ENCODE results near the gene CCR1.

The CCR1 gene

DNA sequence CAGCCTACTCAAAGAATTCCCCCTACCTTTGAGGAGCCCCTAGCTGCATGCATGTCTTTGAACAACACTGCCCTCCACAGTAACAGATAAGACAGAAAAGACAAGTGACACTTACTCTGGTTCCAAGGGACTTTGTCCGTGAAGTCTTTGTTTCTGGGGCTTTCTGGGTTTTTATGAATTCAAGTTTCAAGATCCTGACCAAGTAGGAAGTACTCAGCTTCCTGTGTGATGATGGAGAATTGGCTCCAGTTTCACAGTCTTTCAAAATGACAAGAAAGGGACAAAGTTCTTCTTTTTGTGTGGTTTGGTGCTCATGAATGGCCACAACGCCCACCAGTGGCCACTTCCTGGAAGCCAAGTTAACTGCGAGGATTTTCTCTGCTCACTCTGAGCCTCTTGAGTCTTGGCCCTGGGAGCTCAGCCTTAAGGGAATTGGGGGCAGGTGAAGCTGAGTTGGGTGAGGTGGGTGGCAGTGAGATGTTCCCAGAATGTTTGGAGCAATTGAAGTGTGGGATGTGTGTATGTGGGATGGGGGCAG is at the start of gene CCR1:
Gene CCR1, minus strand, starts transcription at position 147 of the 538 bp plus-strand sequence. CDS start 4,000 bp downstream, outside the sequence.
- DNase-seq: no peak

DNA sequence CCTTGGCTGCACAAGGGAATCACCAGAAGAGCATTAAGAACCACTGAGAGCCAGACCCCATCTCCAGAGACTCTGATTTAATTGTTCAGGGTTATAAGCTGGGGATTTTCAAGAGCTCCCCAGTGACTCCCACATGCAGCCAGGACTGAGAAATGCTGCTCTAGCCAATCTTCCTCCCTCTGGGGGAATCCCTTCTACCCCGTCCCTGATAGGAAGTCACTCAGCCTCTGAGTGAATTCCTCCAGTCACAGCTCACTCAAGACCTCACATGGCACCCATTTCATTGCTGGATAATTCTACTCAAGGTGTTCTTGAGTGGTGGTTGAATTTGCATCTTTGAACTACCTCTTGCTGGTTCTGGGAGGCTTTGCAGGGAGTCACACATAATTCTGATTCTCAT is 44.9 kb upstream of the CCR1 start:
- DNase-seq: no peak

DNA sequence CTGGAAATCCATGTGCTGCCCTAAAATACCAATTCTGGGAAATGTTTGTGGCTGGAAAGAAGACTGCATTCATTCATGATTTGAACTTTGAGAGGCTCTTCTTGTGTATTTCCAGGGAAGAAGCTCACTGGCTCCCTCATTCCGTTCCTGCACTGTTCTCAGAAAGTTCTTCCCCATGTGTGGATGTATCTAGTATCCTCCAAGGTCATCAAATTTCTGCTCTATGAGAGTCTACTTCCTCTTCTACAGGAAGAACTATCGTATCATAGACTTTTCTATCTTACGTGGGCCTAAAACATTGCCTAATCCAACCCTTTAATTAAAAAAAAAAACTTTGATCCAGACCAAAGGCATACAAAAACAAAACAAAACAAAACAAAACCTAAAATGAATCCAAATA is 37.0 kb upstream of the CCR1 start:
- no peak for DNase-seq

GRCh38 chr3:46243560-46243959 is 35.4 kb upstream of the CCR1 start:
- DNase-seq: no peak

DNA sequence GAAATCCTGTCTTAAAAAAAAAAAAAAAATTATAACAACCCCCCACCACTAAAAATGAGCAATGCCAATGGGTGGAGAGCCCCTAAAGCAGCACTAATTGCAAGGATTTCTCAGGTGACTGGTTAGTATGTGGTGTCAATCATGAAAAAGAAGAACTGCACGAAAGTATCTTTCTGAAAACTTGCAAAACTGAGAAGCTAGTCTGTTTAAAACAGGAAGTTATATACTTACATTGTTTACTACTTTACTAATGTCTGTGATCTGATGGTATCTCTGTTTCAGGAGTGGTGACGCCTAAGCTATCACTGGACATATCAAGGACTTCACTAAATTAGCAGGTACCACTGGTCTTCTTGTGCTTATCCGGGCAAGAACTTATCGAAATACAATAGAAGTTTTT is 34.0 kb upstream of the CCR1 start, which contains the start of gene CCR3:
Gene CCR3, plus strand, starts transcription at position 341 of the 400 bp plus-strand sequence. CDS start 22,699 bp downstream, outside the sequence.
- no peak for DNase-seq

- no peak for DNase-seq
These were observed 31.8 kb upstream of the CCR1 start for GRCh38 chr3:46239952-46240351.

- DNase-seq: no peak
These were observed 31.3 kb upstream of the CCR1 start for GRCh38 chr3:46239301-46239938.

DNA sequence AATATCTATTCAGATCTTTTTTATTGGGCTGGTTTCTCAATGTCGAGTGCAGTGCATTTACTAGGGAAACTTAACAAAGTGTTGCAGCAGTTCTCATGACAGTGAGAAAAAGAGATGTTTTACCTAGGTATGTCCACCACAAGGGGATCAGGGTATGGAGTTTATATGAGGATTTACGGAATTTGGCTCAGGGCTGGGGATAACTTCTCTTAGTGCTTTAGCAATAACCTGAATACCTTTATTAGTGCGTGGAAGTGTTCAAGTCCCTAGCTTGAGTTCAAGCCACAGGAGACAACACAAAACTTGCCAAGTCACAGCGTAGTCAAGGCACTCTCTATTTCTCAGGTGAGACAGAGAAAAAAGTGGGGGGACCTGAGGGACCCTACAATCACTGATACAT is 30.3 kb upstream of the CCR1 start:
- no peak for DNase-seq

DNA sequence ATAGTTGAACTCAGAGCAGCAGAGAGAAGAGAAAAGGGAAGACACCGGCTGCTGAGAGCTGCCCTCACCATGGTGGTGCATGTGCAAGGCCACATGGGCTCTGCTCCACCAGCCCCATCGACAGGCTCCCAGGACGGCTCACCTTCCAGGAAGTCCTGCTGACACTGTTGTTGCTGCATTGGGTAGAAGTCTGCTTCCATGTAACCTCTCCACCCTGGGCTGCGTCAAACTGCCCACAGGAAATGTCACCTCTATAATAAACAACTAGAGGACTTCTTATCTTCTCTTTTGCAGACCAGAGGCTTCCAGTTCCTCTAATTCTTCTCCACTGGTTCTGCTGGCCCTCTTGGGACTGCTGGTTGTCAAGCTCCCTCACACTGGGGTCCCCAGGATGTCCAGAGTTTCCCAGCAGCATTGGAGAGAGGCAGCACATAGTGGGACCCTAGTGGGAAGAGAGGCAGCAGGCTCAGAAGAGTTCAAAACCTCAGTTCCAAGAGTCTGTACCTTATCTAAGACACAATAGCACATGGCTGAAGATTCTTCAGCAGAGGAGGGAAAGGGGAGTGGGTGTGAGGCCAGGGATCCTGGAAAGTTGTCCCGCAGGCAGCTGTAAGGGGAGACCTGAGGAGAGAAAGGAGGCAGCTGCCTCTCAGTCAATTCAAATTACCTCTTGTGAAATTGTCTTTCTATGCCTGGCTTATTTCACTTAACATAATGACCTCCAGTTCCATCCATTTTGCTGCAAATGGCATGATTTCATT is 28.4 kb upstream of the CCR1 start:
- no peak for DNase-seq

- DNase-seq: no peak
These were observed 27.3 kb upstream of the CCR1 start for GRCh38 chr3:46235425-46235824.

- DNase-seq: no peak
These were observed 25.1 kb upstream of the CCR1 start for GRCh38 chr3:46233194-46233593.

DNA sequence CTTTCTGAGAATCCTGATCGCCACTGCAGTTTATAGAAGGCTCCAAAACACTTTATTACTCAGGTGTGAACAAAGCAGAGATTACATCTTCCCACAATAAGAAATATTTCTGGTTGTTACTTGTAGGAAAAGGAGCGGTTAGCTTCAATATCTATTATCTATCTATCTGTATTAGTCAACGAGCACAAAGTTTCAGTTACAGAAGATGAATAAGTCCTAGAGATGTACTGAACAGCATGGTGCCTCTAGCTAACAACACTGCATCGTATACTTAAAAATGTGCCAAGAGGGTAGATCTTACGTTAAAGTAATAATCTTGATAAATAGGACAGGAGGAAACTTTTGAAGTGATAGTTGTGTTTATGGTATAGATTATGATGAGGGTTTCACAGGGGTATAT is 23.2 kb upstream of the CCR1 start:
- no peak for DNase-seq

- DNase-seq: no peak
These were observed 20.4 kb upstream of the CCR1 start for GRCh38 chr3:46228260-46229242.

DNA sequence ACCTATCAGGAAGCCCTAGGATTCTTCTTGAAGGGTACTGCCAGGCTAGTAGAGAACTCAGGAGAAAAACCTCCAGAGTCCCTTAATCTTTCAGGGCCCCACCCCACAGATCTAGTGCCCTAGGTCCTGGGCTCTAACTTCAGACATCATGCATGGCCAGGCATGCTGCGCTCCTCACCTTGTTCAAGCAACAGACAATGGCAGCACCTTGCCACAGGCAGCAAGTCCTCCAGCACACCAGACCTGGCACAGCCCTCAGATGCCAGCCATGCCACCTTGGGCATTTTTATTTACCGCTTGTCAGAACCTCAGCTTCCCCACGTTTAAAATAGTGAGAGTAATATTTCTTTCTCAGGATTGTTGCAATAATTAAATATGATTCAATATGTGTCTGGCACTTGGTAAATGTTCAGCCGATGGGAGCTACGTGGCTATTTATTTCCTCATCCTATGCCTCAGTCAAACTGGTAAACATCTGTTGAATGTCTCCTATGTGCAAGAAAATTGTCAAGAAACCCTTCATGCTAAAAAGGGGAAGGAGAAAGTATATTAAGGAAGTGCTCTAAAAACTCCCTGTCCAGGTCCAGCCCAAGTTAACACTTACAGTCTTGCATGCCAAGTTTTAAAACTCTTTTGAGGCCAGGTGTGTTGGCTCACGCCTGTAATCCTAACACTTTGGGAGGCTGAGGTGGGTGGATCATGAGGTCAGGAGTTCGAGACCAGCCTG is 14.5 kb upstream of the CCR1 start:
- DNase-seq: no peak

- DNase-seq: no peak
These were observed 13.8 kb upstream of the CCR1 start for GRCh38 chr3:46221938-46222337.

GRCh38 chr3:46221391-46221790 is 13.3 kb upstream of the CCR1 start:
- DNase-seq: no peak

DNA sequence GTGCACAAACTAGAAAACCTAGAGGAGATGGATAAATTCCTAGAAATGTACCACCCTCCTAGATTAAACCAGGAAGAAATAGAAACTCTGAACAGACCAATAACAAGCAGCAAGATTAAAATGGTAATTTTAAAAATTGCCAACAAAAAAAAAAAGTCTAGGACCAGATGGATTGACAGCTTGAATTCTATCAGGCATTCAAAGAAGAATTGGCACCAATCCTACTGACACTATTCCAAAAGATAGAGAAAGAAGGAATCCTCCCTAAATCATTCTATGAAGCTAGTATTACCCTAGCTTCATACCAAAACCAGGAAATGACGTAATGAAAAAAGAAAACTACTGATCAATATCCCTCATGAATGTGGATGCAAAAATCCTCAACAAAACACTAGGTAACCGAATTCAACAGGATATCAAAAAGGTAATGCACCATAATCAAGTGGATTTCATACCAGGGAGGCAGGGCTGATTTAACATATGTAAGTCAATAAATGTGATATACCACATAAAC is 10.1 kb upstream of the CCR1 start:
- no peak for DNase-seq

GRCh38 chr3:46215810-46216414 is 7.8 kb upstream of the CCR1 start:
- no peak for DNase-seq

DNA sequence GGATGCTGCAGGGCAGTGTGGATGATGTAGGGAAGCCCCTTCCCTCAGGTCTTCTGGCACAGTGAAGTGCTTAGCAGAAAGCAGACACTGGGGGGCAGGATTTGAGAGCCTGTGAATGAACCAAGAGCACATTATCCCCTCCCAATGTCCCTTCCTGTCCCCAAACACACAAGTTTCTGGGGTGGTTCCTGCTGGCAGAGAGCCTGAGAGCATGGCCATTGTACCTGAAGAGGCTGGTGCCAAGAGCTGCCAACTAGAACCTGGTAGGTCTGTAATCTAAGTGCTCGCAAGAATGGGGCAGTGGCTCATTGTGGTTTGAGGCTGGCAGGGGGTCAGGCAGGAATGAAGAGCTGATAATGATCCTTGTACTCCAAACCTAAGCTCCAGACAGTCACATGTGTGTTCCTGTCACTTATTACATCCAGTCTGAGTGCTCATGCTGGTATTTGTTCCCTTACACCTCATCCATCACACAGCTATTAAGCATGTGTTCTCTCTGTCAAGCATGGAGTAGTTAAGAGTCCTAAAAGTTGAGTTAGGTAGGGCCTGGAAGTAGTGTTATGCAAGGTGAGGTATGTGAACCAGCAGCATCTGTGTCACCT is 6.7 kb upstream of the CCR1 start:
- DNase-seq: no peak

- no peak for DNase-seq
These were observed 5.1 kb upstream of the CCR1 start for GRCh38 chr3:46213201-46213600.

GRCh38 chr3:46212101-46212500 is 4.0 kb upstream of the CCR1 start:
- no peak for DNase-seq
